ENCODE data around the gene BAIAP2L2.
"Not testable (repeated sequence)": the region's sequence is repeated elsewhere in the genome, so short reads cannot be mapped to it uniquely, and the experiment has no call there.

Gene BAIAP2L2

GRCh38 chr22:38081636-38081940, 28.9 kb downstream of the BAIAP2L2 start:
- no peak for DNase-seq (ENCODE audit: low spot score)

GRCh38 chr22:38080850-38081635, 29.4 kb downstream of the BAIAP2L2 start:
- no peak for DNase-seq (ENCODE audit: low spot score)

GRCh38 chr22:38080474-38080849, 30.0 kb downstream of the BAIAP2L2 start:
- no peak for DNase-seq (ENCODE audit: low spot score)

- DNase-seq (ENCODE audit: low spot score) = no peak
These were observed 30.7 kb downstream of the BAIAP2L2 start for GRCh38 chr22:38079804-38080203.

- not testable (repeated sequence) for DNase-seq (ENCODE audit: low spot score)
These were observed 31.3 kb downstream of the BAIAP2L2 start for GRCh38 chr22:38079208-38079607.

GRCh38 chr22:38078046-38078840, 32.2 kb downstream of the BAIAP2L2 start:
- no peak for DNase-seq (ENCODE audit: low spot score)

GRCh38 chr22:38077595-38077994, 32.9 kb downstream of the BAIAP2L2 start:
- no peak for DNase-seq (ENCODE audit: low spot score)

GRCh38 chr22:38077096-38077495, 33.4 kb downstream of the BAIAP2L2 start:
- DNase-seq (ENCODE audit: low spot score) = no peak

GRCh38 chr22:38075961-38076360, 34.5 kb downstream of the BAIAP2L2 start:
- DNase-seq (ENCODE audit: low spot score) = no peak

- DNase-seq (ENCODE audit: low spot score) = no peak
These were observed 35.2 kb downstream of the BAIAP2L2 start for GRCh38 chr22:38075105-38075825.

GRCh38 chr22:38074181-38075104, 36.0 kb downstream of the BAIAP2L2 start:
- no peak for DNase-seq (ENCODE audit: low spot score)

GRCh38 chr22:38073150-38074130, 37.0 kb downstream of the BAIAP2L2 start:
- no peak for DNase-seq (ENCODE audit: low spot score)

- no peak for DNase-seq (ENCODE audit: low spot score)
These were observed 37.9 kb downstream of the BAIAP2L2 start for GRCh38 chr22:38072322-38073149.

- DNase-seq (ENCODE audit: low spot score) = no peak
These were observed 38.8 kb downstream of the BAIAP2L2 start for GRCh38 chr22:38071421-38072321.

GRCh38 chr22:38070250-38070921, 40.1 kb downstream of the BAIAP2L2 start:
- no peak for DNase-seq (ENCODE audit: low spot score)

GRCh38 chr22:38069372-38070249, 40.9 kb downstream of the BAIAP2L2 start:
- no peak for DNase-seq (ENCODE audit: low spot score)

All from germinal center (tissue), 1 donor.